GM21529 (cell line): ENCODE results near the gene CLCNKA.

Experiments used
- ATAC-seq: cut with Tn5 transposase; IDR thresholded peaks from one replicate; pipeline ENCODE4 v1.9.1; 2021; ENCODE audit not compliant: unreplicated experiment

CLCNKA gene

DNA sequence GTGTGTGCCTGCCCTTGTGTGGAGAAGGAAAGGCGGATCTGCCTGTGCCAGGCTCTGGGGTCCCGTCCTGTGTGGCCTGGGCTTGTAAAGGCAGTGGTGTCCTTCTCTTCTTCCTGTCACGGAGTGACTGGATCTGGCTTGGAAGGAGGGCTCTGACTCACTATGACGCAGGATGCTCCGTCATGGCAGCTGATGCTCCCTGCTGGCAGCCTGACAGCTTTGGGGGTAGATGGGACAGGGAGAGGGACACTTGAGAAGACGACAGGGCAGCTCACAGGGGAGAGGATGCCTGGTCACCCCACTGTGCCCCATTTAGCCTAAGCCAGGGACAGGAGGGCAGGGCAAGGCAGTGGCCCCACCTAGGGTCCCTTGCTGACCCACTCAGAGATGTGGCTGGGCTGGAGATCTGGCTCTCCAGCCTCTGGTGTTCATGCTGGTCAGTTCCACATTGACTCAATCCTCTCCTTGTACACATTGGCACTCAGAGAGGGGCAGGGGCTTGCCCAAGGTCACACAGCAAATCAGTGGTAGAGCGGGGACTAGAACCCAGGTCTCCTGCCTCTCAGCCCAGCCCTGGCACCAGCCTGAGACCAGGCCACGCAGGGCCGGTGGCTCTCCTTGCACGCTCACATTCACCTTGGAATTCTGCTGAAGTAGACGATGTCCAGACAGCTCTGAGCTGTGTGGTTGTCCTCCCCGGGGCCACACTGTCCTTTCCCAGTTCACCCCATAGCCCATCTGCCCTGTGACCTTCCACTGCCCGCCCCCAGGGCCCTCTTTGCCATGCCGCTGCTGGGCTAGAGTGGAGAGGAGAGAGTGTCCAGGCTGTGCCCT lies 54.4 kb downstream of the CLCNKA start:
- no peak for ATAC-seq

DNA sequence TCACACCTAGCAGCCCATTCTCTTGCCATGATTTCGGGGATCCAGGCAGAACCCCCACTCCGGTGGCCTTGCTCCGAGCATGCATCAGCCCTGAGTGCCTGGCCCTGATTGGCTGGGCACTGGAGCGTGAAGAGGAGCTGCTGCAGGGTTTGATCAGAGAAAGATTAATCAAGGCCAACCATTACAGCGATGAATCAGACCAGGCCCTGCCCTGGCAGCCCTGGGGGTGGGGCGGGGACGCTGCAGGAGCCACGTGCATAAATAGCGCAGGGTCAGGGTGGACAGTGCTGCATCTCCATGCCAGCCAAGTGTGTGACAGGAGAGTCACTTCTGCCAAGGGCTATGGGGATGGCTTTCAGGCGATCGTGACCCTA lies 55.0 kb downstream of the CLCNKA start:
- no peak for ATAC-seq

DNA sequence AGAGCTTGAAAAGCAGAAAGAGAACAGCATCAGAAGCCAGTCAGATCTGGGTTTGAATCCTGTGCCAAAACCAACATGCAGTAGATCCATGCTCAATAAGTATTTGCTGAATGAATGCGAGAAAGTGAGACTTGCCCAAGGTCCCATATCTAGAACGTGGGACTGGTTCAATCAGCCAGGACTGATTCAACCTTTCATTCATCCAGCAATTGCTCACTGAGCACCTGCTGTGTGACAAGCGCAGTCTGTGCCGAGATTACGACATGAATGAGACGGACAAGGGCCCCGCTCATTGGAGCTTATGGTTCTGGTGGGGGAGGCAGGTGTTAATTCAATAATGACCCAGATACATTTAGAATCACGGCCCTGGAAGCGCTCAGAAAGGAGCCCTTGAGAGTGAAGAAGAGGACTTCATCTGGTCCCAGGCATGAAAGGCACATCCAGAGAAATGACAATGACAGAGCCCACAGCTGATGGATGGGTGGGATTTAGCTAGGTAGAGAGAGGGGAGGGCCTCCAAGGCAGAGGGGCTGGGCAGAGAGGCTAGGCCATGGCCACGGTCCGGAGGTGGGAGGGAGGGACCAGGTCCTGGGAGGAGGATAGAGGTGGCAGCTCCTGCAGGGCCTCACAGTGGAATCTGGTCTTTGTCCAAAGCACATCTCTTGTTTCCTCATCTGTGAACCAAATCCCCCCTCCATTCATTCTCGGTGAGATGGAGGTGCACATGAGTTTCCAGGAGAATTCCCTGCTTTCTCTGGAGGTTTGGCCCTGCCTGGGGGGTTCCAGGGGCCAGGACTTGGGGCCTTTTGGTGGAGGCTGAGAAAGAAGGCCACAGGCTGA lies 55.8 kb downstream of the CLCNKA start:
- ATAC-seq, result no peak

DNA sequence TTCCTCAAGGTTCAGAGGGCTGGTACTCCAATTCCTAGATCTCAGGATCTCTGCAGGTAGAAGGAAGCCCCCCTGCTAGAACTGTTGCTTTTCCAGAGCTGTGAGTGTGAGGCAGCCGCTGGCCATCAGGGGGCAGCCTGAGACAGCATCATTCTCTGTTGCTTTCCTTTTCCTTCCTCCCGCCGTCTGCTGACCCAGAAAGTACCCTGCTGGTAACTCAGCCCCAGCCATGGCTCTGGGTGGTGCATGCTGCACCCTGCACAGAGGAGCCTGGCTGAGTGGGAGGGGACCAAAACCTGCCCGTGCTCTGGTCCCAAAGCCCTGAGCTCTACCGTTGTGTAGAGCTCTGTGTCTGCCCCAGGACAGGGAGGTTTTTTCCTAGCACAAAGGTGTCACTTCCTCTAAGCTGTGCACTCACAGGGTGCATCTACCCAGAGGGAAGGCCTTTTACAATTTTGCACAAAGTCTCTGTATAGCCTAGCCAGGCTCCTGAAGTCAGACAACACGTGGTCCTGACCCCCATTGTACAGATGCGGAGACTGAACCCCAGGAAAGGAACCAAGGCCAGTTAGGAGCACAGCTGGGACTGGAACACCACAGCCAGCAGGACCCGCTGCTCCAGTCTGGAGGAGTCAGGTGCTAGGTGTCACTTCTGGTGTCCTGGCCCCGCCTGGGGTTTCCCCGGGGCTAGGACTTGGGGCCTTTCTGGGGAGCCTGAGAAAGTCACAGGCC lies 57.3 kb downstream of the CLCNKA start:
- ATAC-seq, result peak; percentile 70

DNA sequence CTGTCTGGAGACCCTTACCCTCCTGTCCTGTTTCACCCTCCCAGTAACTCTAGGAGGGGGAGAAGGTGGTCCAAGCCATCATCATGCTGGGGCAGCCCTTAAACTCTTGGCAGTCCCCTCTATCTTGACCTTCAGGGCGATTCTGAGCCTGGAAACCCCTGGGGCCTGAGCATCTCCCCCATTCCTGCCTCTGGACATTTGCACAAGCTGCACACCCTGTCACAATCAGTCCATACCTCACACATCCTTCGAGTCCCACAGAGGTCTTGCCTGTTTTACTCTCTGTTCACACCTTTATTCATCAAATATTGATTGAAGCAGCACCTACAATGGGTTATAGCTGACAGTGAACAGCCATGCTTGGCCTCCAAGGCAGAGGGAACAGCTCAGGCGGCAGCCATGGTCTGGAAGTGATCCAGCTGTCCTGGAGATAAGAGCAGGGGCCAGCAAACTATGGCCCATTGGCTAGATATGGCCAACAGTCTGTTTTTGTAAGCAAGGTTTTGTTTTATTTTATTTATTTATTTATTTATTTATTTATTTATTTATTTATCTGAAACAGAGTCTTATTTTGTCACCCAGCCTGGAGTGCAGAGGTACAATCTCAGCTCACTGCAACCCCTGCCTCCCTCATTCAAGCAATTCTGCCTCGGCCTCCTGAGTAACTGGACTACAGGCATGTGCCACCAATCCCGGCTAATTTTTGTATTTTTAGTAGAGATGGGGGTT lies 58.8 kb downstream of the CLCNKA start:
- no peak for ATAC-seq

DNA sequence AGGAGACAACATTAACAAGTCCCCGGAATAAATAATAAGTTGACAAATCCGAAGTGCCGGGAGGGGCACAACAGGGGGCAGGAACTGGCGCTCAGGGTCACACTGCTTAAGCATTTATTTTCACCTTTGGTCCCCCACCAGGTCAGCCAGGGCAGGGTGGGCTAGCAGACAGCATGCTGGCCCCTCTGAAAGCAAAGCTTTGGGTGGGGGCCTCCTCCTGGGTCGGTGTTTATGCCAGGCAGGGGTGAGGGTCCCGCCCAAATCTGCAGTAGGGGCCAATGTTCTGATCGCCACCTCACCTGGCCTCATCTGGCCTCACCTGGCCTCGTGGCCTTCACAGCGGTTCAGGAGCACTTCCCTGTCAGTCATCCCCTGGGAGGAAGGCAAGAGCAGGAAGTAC lies 59.8 kb downstream of the CLCNKA start:
- no peak for ATAC-seq

DNA sequence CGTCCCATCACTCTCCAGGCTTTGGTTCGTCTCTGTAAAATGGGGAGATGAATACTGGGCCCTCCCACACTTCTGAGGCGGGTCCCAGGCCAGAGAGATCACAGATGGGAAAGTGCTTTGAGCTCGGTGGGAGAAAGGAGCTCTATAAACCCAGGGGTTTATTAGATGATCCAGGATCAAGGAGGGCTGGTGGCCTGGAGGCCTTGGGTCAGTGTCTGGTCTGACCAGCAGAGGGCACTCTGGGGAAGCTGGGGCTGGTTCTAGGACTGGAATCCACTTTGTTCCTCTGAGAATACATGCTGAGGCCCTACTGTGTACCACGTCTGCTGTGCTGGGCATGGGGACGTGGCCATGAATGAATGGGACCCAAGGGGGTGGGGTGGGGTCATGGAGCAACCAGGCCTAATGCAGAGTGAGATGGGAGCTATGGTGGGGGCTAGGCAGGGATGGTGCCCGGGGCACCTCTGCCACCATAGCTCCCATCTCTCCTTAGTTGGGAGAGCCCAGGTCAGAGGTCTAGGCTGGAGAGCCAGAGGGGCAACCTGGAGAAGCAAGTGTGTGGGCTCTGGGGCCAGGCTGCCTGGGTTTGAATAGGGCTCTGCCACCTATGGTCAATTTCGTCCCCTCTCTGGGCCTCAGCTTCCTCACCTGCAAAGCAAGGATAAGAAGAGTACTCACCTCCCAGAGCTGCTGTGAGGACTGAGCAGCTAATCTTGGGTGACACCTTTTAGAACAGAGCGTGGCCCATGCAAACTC lies 60.6 kb downstream of the CLCNKA start:
- ATAC-seq, result no peak

DNA sequence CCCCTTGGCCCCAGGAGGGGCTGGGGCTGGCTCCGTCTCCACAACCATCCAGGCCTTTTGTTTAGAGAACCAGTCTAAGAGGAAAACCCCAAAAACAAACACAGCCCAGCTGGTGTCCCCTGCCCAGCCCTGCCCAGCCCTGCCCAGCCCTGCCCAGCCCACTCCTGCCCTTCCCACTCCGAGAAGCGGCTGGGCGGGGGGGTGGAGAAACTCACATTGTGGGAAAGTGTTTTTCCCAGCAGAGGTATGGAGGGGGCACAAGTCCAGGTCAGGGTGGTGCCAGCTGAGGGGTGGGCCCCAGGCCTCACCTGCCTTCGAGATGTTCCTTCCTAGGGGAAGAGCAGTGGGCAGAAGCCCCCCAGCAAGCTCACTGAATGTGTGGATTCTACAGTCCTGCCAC lies 61.6 kb downstream of the CLCNKA start:
- no peak for ATAC-seq
